Mammary epithelial cell (primary cell): ENCODE data around the gene KRT32.

Experiments
- EZH2 ChIP-seq: IDR thresholded peaks from 2 replicates; pipeline ENCODE4 v1.6.1; 2012; ENCODE audit warnings: low read length, inconsistent platforms, borderline replicate concordance
- TF ChIP-seq, protein P1 (sequence below), 2 donors: IDR thresholded peaks in 1 of 2; conservative IDR thresholded peaks in 1 of 2; 2 replicates each; pipeline ENCODE4 v1.5.1; 2011 to 2012; ENCODE audit warnings: inconsistent platforms in 2 of 2, low read length in 2 of 2, mild to moderate bottlenecking in 2 of 2, control low read depth in 1 of 2, low read depth in 1 of 2; ENCODE audit not compliant: insufficient read depth in 1 of 2; ENCODE audit errors: extremely low read depth in 1 of 2

DNA sequence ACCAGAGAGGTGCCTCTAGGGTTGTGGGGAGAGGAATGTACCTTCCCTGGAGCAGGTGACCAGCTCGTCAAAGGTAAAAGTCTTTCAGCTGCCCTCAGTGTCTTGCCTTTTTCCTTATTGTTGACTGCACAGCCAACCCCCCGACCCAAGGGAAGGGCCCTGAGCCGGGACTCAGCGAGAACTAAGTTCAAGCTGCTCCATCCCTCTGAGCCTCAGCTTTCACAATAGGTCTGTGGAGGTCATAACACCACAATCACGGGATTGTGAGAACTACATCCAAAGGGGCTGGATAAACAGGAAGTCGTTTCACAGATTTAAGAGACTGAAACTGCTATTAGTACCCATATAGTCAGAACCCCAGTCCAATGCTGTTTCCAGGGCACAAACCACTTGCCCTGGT lies 25.2 kb upstream of the KRT32 start:
- TF ChIP-seq, protein P1, sequence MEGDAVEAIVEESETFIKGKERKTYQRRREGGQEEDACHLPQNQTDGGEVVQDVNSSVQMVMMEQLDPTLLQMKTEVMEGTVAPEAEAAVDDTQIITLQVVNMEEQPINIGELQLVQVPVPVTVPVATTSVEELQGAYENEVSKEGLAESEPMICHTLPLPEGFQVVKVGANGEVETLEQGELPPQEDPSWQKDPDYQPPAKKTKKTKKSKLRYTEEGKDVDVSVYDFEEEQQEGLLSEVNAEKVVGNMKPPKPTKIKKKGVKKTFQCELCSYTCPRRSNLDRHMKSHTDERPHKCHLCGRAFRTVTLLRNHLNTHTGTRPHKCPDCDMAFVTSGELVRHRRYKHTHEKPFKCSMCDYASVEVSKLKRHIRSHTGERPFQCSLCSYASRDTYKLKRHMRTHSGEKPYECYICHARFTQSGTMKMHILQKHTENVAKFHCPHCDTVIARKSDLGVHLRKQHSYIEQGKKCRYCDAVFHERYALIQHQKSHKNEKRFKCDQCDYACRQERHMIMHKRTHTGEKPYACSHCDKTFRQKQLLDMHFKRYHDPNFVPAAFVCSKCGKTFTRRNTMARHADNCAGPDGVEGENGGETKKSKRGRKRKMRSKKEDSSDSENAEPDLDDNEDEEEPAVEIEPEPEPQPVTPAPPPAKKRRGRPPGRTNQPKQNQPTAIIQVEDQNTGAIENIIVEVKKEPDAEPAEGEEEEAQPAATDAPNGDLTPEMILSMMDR (conservative IDR thresholded peaks at IDR 0.05 in 1 of 2, IDR thresholded peaks at IDR 0.05 in 1 of 2; ENCODE audit: extremely low read depth in 1 of 2, insufficient read depth in 1 of 2, low read depth in 1 of 2, low read length in 2 of 2): no peak
- no peak for TF ChIP-seq EZH2
